Smooth muscle cell (in vitro differentiated cells): ENCODE measurements around the gene KCNQ1. TPM values are rescaled to one million over a fixed set of nuclear protein-coding genes. Genes with fewer than 3 reads are reported as not detected.

Experiments used
- DNase-seq: peaks from one replicate; lab custom pipeline; 2025; ENCODE audit not compliant: unreplicated experiment; lab: John Stamatoyannopoulos, UW
- H2AFZ ChIP-seq: fragments of 200-600 bp; sonication (generic); 2 replicates; pipeline ENCODE4 v1.6.0; 2016; ENCODE audit warnings: antibody characterized with exemption, low read depth, mild to moderate bottlenecking
- H3F3A ChIP-seq: fragments of 200-600 bp; sonication (generic); 2 replicates; pipeline ENCODE4 v1.6.0; 2017; ENCODE audit warnings: antibody characterized with exemption, low read depth
- H3K27ac ChIP-seq: fragments of 200-600 bp; sonication (generic); 2 replicates; pipeline ENCODE4 v1.5.1; 2016; ENCODE audit warnings: low read depth, mild to moderate bottlenecking
- H3K27me3 ChIP-seq: fragments of 200-600 bp; sonication (generic); 2 replicates; pipeline ENCODE4 v1.6.1; 2016; ENCODE audit warnings: low read depth, mild to moderate bottlenecking
- H3K36me3 ChIP-seq: fragments of 200-600 bp; sonication (generic); 2 replicates; pipeline ENCODE4 v1.5.1; 2016; ENCODE audit warnings: low read depth
- H3K4me1 ChIP-seq: fragments of 200-600 bp; sonication (generic); 2 replicates; pipeline ENCODE4 v1.5.1; 2016; ENCODE audit warnings: low read depth
- H3K4me2 ChIP-seq: fragments of 200-600 bp; sonication (generic); 2 replicates; pipeline ENCODE4 v1.6.0; 2016; ENCODE audit warnings: mild to moderate bottlenecking
- H3K4me3 ChIP-seq: fragments of 200-600 bp; sonication (generic); 2 replicates; pipeline ENCODE4 v1.5.1; 2016; ENCODE audit warnings: mild to moderate bottlenecking
- H3K79me2 ChIP-seq: fragments of 200-600 bp; sonication (generic); 2 replicates; pipeline ENCODE4 v1.6.0; 2016; ENCODE audit warnings: low read depth, mild to moderate bottlenecking
- H3K9ac ChIP-seq: fragments of 200-600 bp; sonication (generic); 2 replicates; pipeline ENCODE4 v1.6.0; 2016; ENCODE audit warnings: low read depth
- H3K9me3 ChIP-seq: fragments of 200-600 bp; sonication (generic); replicated peaks from 2 replicates; pipeline ENCODE4 v1.5.1; 2016; ENCODE audit warnings: low read depth
- H4K20me1 ChIP-seq: fragments of 200-600 bp; sonication (generic); 2 replicates; pipeline ENCODE4 v1.6.0; 2016; ENCODE audit warnings: low read depth
- WGBS: methylation state at CpG from one replicate; pipeline ENCODE4 v1.1.7; 2016; ENCODE audit warnings: low lambda C conversion rate; 5-methylcytosine and 5-hydroxymethylcytosine counted together
- polyA plus RNA-seq: library from polyadenylated mRNA; unstranded; fragments of >200 nt; fragmentation: Nextera tagmentation; extraction: Ambion mirVana; gene quantifications from 2 replicates; pipeline ENCODE4 v1.2.1, GENCODE V29; 2016
- total RNA-seq: library from RNA; depleted of rRNA; stranded (reverse); fragments of >200 nt; gene quantifications from 2 replicates; pipeline ENCODE4 v1.2.3, GENCODE V29; 2014
- TF ChIP-seq, protein P1 (sequence below): fragments of 200-600 bp; sonication (generic); IDR thresholded peaks from 2 replicates; pipeline ENCODE4 v1.5.1; 2017; ENCODE audit warnings: borderline replicate concordance, mild to moderate bottlenecking, antibody characterized with exemption; ENCODE audit not compliant: insufficient read depth, poor library complexity, severe bottlenecking

KCNQ1 gene
- total and polyA plus RNA-seq, 2 experiments from 2014 or later = 1.3 to 2.3 TPM

DNA sequence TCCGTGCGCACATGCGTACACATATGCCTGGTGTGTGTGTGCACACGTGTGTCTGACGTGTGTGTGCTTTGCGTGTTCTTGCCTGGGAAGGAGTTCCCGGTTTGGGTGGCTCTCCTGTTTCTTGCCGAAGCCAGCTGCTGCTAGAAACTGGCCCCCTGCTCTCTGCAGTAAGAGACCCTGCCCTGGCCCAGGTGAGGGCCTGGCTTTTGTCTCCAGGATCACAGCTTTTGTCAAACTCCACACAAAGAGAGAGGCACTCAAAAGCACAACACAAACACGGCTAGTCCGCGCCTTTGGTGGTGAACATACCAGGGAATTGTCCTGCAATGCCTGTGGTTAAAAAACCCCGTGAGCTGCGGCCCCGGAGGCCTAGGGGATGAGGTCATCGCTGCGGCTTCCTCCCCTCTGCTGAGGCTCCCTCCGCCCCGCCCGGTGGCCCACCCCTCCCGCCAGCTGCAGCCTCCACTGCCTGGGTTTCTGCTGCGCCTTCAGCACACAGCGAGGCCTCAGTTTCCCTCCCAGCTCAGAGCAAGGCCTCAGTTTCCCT lies 88.9 kb downstream of the KCNQ1 start:
- Histone ChIP-seq H2AFZ (peak overlapping the region; percentile 60), H3K9ac (peak overlapping the region; percentile 80), H3K4me1 (peaks cover 14% of the 10 kb centered on the region), H3K27me3 (peaks cover 6% of the 10 kb centered on the region), H3F3A (peaks cover 7% of the 10 kb centered on the region), H3K4me2 (peak overlapping the region; percentile 84), H4K20me1 (no peaks in the 10 kb centered on the region), H3K4me3 (peak overlapping the region; percentile 31), H3K36me3 (no peaks in the 10 kb centered on the region), H3K79me2 (no peaks in the 10 kb centered on the region), H3K9me3 (no peaks in the 10 kb centered on the region), H3K27ac (peak overlapping the region; percentile 96)
- TF ChIP-seq, protein P1, sequence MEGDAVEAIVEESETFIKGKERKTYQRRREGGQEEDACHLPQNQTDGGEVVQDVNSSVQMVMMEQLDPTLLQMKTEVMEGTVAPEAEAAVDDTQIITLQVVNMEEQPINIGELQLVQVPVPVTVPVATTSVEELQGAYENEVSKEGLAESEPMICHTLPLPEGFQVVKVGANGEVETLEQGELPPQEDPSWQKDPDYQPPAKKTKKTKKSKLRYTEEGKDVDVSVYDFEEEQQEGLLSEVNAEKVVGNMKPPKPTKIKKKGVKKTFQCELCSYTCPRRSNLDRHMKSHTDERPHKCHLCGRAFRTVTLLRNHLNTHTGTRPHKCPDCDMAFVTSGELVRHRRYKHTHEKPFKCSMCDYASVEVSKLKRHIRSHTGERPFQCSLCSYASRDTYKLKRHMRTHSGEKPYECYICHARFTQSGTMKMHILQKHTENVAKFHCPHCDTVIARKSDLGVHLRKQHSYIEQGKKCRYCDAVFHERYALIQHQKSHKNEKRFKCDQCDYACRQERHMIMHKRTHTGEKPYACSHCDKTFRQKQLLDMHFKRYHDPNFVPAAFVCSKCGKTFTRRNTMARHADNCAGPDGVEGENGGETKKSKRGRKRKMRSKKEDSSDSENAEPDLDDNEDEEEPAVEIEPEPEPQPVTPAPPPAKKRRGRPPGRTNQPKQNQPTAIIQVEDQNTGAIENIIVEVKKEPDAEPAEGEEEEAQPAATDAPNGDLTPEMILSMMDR = no peak
- WGBS = 14% methylated on average over 19 of the region's 22 CpGs
- DNase-seq = peak; percentile 42

DNA sequence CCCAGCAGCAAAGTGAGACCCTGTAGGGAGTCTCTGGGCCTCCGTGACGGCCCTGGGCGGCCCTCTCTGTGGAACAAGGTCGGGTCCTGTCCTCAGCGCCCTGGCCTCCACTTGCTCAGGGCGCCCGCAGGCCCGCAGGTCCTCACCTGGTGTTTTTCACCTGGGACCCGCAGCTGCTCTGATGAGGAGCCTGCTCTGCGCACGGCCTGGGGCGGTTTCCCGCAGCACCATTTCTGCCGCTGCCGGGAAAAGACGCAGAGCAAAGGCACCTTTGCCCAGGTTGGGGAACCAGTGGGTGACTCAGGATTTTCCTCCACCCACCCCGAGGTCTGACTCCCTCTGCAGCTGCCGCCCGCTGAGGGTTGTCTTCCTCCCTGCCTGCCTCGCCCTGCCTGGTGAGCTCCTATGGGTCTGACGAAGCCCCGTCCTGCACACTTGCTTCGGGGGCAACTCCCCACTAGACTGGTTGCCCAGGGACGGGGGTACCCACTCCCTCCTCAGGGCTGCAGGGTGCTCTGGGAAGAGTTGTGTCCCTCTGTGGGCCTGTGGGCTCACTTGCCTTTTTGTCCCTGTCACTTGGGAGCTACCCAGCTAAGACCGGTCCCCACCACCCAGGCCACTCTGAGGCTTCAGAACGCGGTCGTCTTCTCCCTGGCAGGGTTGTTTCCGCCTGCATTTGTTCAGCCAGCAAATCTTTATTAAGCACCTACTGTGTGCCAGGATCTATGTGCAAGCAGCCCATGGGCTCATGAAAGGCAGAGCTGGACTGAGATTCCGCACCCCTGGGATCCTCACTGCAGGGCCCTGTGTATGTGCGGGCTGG lies 89.5 kb downstream of the KCNQ1 start:
- Histone ChIP-seq H3K27ac (peak overlapping the region; percentile 96), H2AFZ (no peak overlapping the region)

DNA sequence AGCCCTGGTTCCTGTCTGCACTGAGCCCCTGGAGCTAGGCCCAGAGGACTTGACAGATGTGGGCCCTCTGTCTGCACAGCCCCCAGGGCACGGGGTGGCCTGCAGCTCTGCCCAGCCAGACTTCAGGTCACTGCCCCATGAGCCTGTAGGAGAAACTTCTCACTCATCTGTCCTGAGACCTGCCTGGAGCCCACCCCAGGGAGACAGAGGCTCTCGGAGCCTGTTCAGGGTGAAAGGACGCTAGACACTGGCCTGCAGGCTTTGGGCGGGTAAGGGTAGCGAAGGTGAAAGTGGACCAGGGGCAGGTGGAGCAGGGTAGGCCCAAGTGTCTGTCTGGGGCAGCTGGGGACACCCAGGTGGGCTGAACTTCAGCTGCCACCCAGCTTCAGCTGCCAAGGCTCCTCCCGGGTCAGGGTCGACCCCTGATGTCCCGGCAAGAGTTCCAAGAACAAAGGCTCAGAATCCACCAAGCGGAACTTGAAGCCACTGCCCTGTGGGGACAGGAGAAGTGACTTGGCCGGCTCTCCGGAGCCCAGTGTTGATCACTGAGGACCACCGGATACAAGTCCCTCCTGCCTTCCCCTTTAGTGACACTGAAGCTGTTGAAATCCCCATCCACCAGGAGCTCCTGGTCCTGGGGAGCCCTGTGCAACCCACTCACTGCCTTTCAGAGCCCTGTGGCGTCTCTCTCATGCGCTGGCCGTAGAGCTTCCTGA lies 90.3 kb downstream of the KCNQ1 start:
- no peak overlapping the region for H3K4me2 ChIP-seq
- H3K9me3 ChIP-seq = no peaks in the 10 kb centered on the region
- no peaks in the 10 kb centered on the region for H3K36me3 ChIP-seq
- H4K20me1 ChIP-seq = no peaks in the 10 kb centered on the region
- H3K9ac ChIP-seq = no peak overlapping the region
- H3K27me3 ChIP-seq = peaks cover 3% of the 10 kb centered on the region
- TF ChIP-seq, protein P1 = no peak
- WGBS = 97% methylated on average over 15 of the region's 15 CpGs
- no peaks in the 10 kb centered on the region for H3K79me2 ChIP-seq
- no peak overlapping the region for H3K4me3 ChIP-seq
- H3K27ac ChIP-seq = no peak overlapping the region
- no peak for DNase-seq
- H3K4me1 ChIP-seq = peaks cover 14% of the 10 kb centered on the region
- H2AFZ ChIP-seq = no peak overlapping the region
- H3F3A ChIP-seq = peaks cover 7% of the 10 kb centered on the region

More for the DNA sequence above, 89.5 kb downstream of the KCNQ1 start:
- Histone ChIP-seq H3K79me2 (no peaks in the 10 kb centered on the region), H3K36me3 (no peaks in the 10 kb centered on the region), H4K20me1 (no peaks in the 10 kb centered on the region), H3K9ac (peak overlapping the region; percentile 66), H3K4me1 (peaks cover 14% of the 10 kb centered on the region), H3K4me3 (no peak overlapping the region), H3K27me3 (peaks cover 3% of the 10 kb centered on the region), H3F3A (peaks cover 7% of the 10 kb centered on the region), H3K9me3 (no peaks in the 10 kb centered on the region), H3K4me2 (peak overlapping the region; percentile 77)
- 78% methylated on average over 31 of the region's 31 CpGs for WGBS
- TF ChIP-seq, protein P1 = no peak
- DNase-seq = no peak
